Left lung (tissue), 10 donors: ENCODE measurements around the gene PDAP1. TPM values are rescaled to one million over a fixed set of nuclear protein-coding genes. Genes with fewer than 3 reads are reported as not detected.

Experiments
- ATAC-seq: fragments of 200-7000 bp; cut with Tn5 transposase; one replicate; pipeline ENCODE4 v1.9.1; 2020; ENCODE audit warnings: moderate library complexity
- DNase-seq, 4 donors: peaks; one replicate each; pipeline ENCODE4 v3.0.0-alpha.2; 2013 to 2020
- H3K27ac ChIP-seq, 2 donors: fragments of 200-600 bp; sonication (generic) in 1 of 2; one replicate each; pipeline versions ENCODE4 v1.5.0 to v1.8.0; 2020 to 2021
- H3K27me3 ChIP-seq, 2 donors: fragments of 200-600 bp; sonication (generic) in 1 of 2; one replicate each; pipeline versions ENCODE4 v1.5.0 to v1.8.0; 2020 to 2021
- H3K36me3 ChIP-seq, 2 donors: fragments of 200-600 bp; sonication (generic) in 1 of 2; one replicate each; pipeline versions ENCODE4 v1.5.0 to v1.8.0; 2020 to 2021
- H3K4me1 ChIP-seq, 2 donors: fragments of 200-600 bp; one replicate each; pipeline ENCODE4 v1.8.0; 2021
- H3K4me3 ChIP-seq, 2 donors: fragments of 200-600 bp; sonication (generic) in 1 of 2; one replicate each; pipeline versions ENCODE4 v1.5.0 to v1.8.0; 2020 to 2021; ENCODE audit warnings: mild to moderate bottlenecking in 1 of 2
- H3K9me3 ChIP-seq, 2 donors: fragments of 200-600 bp; sonication (generic) in 1 of 2; one replicate each; pipeline versions ENCODE4 v1.5.0 to v1.8.0; 2020 to 2021
- CTCF ChIP-seq, 2 donors: fragments of 200-600 bp; sonication (generic) in 1 of 2; IDR thresholded peaks; one replicate each; pipeline versions ENCODE4 v1.5.0 to v1.8.0; 2021; ENCODE audit warnings: antibody characterized with exemption in 2 of 2
- intact Hi-C, 2 donors: fragments of 100-400 bp; cut with DNase I; formaldehyde crosslinking; loops; one replicate each; pipeline versions ENCODE4 v1.11.2 to v1.14.2; 2022
- polyA plus RNA-seq, 6 donors: library from polyadenylated mRNA; unstranded; fragments of 120-200 nt; gene quantifications; one replicate each; pipeline ENCODE4 v1.2.1, GENCODE V29; 2013; ENCODE audit not compliant: insufficient read length in 6 of 6
- total RNA-seq, 2 donors: library from RNA; stranded (reverse); fragmentation: NEBNext Ultra II Directional; extraction: Animal tissue kit (Norgen Biotek cat#: 25700); gene quantifications; one replicate each; pipeline ENCODE4 v1.2.1, GENCODE V29; 2021
- donor health status: DM: no; HTN: yes; CAD: no.
- donor health status: DM: no; HTN: no; CAD: no.

The PDAP1 gene
- total and polyA plus RNA-seq, 8 donors, result 68.5 to 150 (median 132) TPM

DNA sequence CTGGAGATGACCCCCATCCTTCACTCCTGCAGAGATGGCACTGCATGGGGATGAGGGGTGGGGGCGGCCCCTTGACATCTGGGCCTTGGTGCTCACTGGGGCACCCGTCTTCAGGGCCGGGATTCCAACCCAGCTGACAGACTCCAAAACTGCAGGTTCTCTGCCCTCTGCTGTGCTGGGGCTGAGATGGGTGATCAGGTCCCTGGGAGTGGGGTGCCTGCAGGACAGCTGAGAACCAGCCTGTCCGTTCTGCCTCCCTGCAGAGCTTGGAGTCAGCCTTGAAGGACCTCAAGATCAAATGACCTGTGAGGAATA lies 14.3 kb downstream of the PDAP1 start:
- no peaks in the 10 kb centered on the region for H3K9me3 ChIP-seq
- H3K4me3 ChIP-seq, result no peak overlapping the region
- H3K27ac ChIP-seq, result no peak overlapping the region
- H3K4me1 ChIP-seq, result peaks cover 18 to 42% of the 10 kb centered on the region in 2 donors
- DNase-seq (no peak), ATAC-seq (no peak)
- H3K27me3 ChIP-seq, result no peaks in the 10 kb centered on the region
- no peak for TF ChIP-seq CTCF (IDR thresholded peaks at IDR 0.05)
- intact Hi-C loops, result no loop called here
- peaks cover 0 to 100% of the 10 kb centered on the region in 2 donors for H3K36me3 ChIP-seq

DNA sequence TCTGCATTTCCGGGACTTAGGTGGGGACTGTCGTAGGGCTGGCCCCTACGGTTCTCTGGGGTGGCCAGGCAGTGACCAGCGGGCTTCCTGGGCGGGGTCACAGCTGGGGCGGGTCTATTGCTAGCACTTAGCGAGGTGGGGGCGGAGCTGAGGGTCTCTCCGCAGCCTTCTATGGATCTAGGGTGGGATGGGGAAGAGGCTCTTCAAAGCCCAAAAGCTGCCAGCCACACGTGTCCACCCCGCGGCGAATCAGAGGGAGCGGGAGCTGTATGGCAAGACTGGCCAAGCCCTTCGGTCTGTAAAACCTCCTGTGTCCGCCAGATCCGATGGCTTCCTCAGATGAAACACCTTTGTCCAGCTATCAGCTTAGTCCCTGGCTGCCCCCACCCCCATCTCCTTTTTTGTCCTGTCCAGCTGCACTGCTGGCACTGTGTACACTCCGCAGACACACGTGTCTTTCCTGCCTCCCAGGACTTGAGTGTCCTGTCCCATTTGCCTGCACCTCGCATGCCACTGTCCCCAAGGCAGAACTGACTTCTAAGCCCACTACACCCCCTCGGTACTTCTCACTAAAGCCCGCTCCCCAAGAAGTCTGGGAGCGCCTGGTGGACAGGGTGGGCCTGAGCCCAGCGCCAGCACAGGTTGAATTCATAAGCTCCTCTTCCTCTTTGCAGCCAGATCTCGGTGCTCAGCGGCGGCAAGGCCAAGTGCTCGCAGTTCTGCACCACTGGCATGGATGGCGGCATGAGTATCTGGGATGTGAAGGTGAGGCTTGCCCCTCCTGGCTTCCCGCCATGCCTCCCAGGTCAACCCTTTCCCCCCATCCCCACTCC lies 14.8 kb downstream of the PDAP1 start:
- TF ChIP-seq CTCF (IDR thresholded peaks at IDR 0.05), result no peak
- peak in 2 of 4 donors; percentile 68 to 82 for DNase-seq
- Histone ChIP-seq H3K4me3 (peak overlapping the region; percentile 38 to 43), H3K27me3 (no peaks in the 10 kb centered on the region), H3K4me1 (peaks cover 16 to 37% of the 10 kb centered on the region in 2 donors), H3K9me3 (no peaks in the 10 kb centered on the region), H3K36me3 (peaks cover 0 to 100% of the 10 kb centered on the region in 2 donors), H3K27ac (peak overlapping the region; percentile 62 to 67)
- peak; percentile 47 for ATAC-seq
- intact Hi-C loops, result no loop called here

DNA sequence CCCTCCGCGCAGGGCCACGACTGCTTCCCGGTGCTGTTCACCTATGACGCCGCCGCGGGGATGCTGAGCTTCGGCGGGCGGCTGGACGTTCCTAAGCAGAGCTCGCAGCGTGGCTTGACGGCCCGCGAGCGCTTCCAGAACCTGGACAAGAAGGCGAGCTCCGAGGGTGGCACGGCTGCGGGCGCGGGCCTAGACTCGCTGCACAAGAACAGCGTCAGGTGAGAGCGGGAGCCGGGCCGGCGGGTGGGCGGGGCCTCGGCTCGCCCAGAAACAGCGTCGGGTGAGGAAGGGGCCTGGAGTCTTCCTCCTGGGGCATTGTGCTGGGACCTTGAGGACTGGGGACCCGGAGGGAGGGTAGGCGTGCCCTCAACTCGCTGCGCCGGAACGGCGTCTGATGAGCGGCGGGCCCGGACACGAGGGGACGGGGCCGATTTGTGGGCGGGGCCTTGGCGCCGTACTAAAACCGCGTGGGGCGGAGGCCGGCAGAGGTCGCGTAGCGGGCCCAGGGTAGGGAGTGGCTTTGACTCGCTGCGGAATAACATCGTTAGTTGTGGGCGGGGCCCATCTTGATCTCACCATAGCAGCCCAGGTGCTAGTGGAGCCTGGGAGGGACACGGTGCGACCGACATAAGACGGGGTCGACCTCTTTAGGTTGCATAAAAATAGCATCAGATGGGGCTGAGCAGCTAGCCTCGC lies 15.6 kb downstream of the PDAP1 start:
- Histone ChIP-seq H3K4me1 (peaks cover 16 to 37% of the 10 kb centered on the region in 2 donors), H3K27me3 (no peaks in the 10 kb centered on the region), H3K9me3 (no peaks in the 10 kb centered on the region), H3K4me3 (peak overlapping the region; percentile 38 to 43), H3K27ac (peak overlapping the region; percentile 62 to 67), H3K36me3 (peaks cover 0 to 100% of the 10 kb centered on the region in 2 donors)
- ATAC-seq, result peak; percentile 91
- intact Hi-C loops, result no loop called here
- DNase-seq, result peak in 3 of 4 donors; percentile 75 to 90 (median 77)
- no peak for TF ChIP-seq CTCF (IDR thresholded peaks at IDR 0.05)

DNA sequence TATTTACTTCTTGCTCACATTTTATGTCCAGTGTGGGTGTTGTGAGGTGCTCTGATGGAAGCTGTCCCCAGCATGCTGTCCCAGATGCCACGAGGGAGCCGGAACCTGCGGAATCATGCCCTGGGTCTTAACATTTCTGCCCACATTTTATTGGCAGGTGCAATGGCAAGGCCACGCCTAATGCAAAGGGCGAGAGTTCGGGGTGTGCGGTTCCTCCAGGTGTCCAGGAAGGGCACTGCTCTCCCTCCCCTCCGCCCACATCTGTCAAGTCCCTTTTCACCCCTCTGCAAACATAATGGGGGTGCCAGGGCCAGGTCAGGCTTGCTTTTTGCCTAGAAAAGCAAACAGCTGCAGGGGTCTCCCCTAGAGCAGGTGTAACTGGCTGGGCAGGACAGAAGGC lies 16.4 kb downstream of the PDAP1 start:
- H3K27me3 ChIP-seq, result no peaks in the 10 kb centered on the region
- H3K27ac ChIP-seq, result peak overlapping the region in 1 of 2 donors; percentile 67
- ATAC-seq (no peak), DNase-seq (peak in 1 of 4 donors; percentile 49)
- H3K9me3 ChIP-seq, result no peaks in the 10 kb centered on the region
- H3K36me3 ChIP-seq, result peaks cover 0 to 100% of the 10 kb centered on the region in 2 donors
- intact Hi-C loops, result no loop called here
- TF ChIP-seq CTCF (IDR thresholded peaks at IDR 0.05), result no peak
- peaks cover 16 to 37% of the 10 kb centered on the region in 2 donors for H3K4me1 ChIP-seq
- H3K4me3 ChIP-seq, result peak overlapping the region in 1 of 2 donors; percentile 38

GRCh38 chr7:99390941-99391602 lies 17.3 kb downstream of the PDAP1 start:
- peaks cover 16 to 38% of the 10 kb centered on the region in 2 donors for H3K4me1 ChIP-seq
- peak in 1 of 4 donors; percentile 73 for DNase-seq
- peaks cover 0 to 100% of the 10 kb centered on the region in 2 donors for H3K36me3 ChIP-seq
- intact Hi-C loops, result no loop called here
- H3K4me3 ChIP-seq, result no peak overlapping the region
- H3K9me3 ChIP-seq, result no peaks in the 10 kb centered on the region
- ATAC-seq, result no peak
- H3K27ac ChIP-seq, result no peak overlapping the region
- no peak for TF ChIP-seq CTCF (IDR thresholded peaks at IDR 0.05)
- no peaks in the 10 kb centered on the region for H3K27me3 ChIP-seq
